BE2C (cell line): ENCODE measurements around the gene BIRC2.
A peak's percentile ranks its signal among the peaks of the same experiment; 100 is the strongest.

ENCODE experiments used
- DNase-seq: peaks from one replicate; pipeline ENCODE4 v3.0.0-alpha.2; 2020
- H3K27me3 ChIP-seq: fragments of 250-450 bp; sonication (Bioruptor Pico); 2 replicates; pipeline ENCODE4 v1.5.1; 2020; ENCODE audit warnings: mild to moderate bottlenecking
- H3K36me3 ChIP-seq: fragments of 250-450 bp; sonication (Bioruptor Pico); 2 replicates; pipeline ENCODE4 v1.5.1; 2020; ENCODE audit warnings: mild to moderate bottlenecking
- H3K4me1 ChIP-seq: fragments of 250-450 bp; sonication (Bioruptor Pico); 2 replicates; pipeline ENCODE4 v1.5.1; 2020
- H3K4me3 ChIP-seq: 2 replicates; pipeline ENCODE4 v1.5.1; 2011; ENCODE audit warnings: low read depth, low read length
- H3K9me3 ChIP-seq: fragments of 250-450 bp; sonication (Bioruptor Pico); 2 replicates; pipeline ENCODE4 v1.5.1; 2020
- CTCF ChIP-seq: IDR thresholded peaks from 2 replicates; pipeline ENCODE4 v1.5.1; 2012; ENCODE audit warnings: mild to moderate bottlenecking, low read depth, low read length

The BIRC2 gene

GRCh38 chr11:102377891-102378290, 30.9 kb downstream of the BIRC2 start:
- no peak for DNase-seq
- Histone ChIP-seq H3K27me3 (no peaks in the 10 kb centered on the region), H3K4me3 (no peak overlapping the region), H3K36me3 (peaks cover 36% of the 10 kb centered on the region), H3K9me3 (no peaks in the 10 kb centered on the region; the same call in 1 of the 2 replicates), H3K4me1 (peaks cover 14% of the 10 kb centered on the region)
- TF ChIP-seq CTCF: no peak

- Histone ChIP-seq H3K9me3 (no peaks in the 10 kb centered on the region; the same call in 1 of the 2 replicates), H3K4me3 (no peak overlapping the region), H3K4me1 (peaks cover 16% of the 10 kb centered on the region), H3K27me3 (no peaks in the 10 kb centered on the region), H3K36me3 (peaks cover 36% of the 10 kb centered on the region)
- TF ChIP-seq CTCF: no peak
- no peak for DNase-seq
Measured at GRCh38 chr11:102378818-102379217, 31.8 kb downstream of the BIRC2 start.

GRCh38 chr11:102382384-102382783, 35.4 kb downstream of the BIRC2 start:
- Histone ChIP-seq H3K4me1 (peaks cover 47% of the 10 kb centered on the region), H3K4me3 (no peak overlapping the region), H3K9me3 (no peaks in the 10 kb centered on the region), H3K36me3 (peaks cover 21% of the 10 kb centered on the region), H3K27me3 (no peaks in the 10 kb centered on the region)
- no peak for TF ChIP-seq CTCF
- DNase-seq: no peak

GRCh38 chr11:102383839-102384238, 36.8 kb downstream of the BIRC2 start:
- no peak for TF ChIP-seq CTCF
- Histone ChIP-seq H3K4me3 (no peak overlapping the region), H3K27me3 (no peaks in the 10 kb centered on the region), H3K9me3 (no peaks in the 10 kb centered on the region), H3K36me3 (peaks cover 24% of the 10 kb centered on the region), H3K4me1 (peaks cover 35% of the 10 kb centered on the region)
- no peak for DNase-seq

GRCh38 chr11:102384419-102385079, 37.5 kb downstream of the BIRC2 start:
- TF ChIP-seq CTCF: no peak
- Histone ChIP-seq H3K4me1 (peaks cover 34% of the 10 kb centered on the region), H3K36me3 (peaks cover 19% of the 10 kb centered on the region), H3K4me3 (no peak overlapping the region), H3K9me3 (no peaks in the 10 kb centered on the region), H3K27me3 (no peaks in the 10 kb centered on the region)
- peak; percentile 75 for DNase-seq

- no peaks in the 10 kb centered on the region for H3K27me3 ChIP-seq
- no peak overlapping the region for H3K4me3 ChIP-seq
- no peaks in the 10 kb centered on the region for H3K9me3 ChIP-seq
- DNase-seq: peak; percentile 38
- no peak for TF ChIP-seq CTCF
- peaks cover 34% of the 10 kb centered on the region for H3K4me1 ChIP-seq
- H3K36me3 ChIP-seq: peaks cover 18% of the 10 kb centered on the region
Measured at GRCh38 chr11:102385085-102386007, 38.3 kb downstream of the BIRC2 start.
